Dendritic cell treated with granulocyte-macrophage colony-stimulating factor and Interleukin-4, amounts not matched to agents 40 ng/mL and 50 ng/mL, for 4 days (primary cell): ENCODE data around the gene ARHGAP32.
"Not testable (repeated sequence)": the region's sequence is repeated elsewhere in the genome, so short reads cannot be mapped to it uniquely, and the experiment has no call there.

Experiments
- H3K27ac Mint-ChIP-seq: one replicate; pipeline ENCODE4 v1.8.0; 2022; ENCODE audit warnings: mild to moderate bottlenecking, mixed read lengths
- H3K27me3 Mint-ChIP-seq: one replicate; pipeline ENCODE4 v1.8.0; 2022; ENCODE audit warnings: mild to moderate bottlenecking, mixed read lengths
- H3K36me3 Mint-ChIP-seq: one replicate; pipeline ENCODE4 v1.8.0; 2022; ENCODE audit warnings: low read depth, mixed read lengths
- H3K4me1 Mint-ChIP-seq: one replicate; pipeline ENCODE4 v1.8.0; 2022; ENCODE audit warnings: low read depth, mixed read lengths
- H3K4me3 Mint-ChIP-seq: one replicate; pipeline ENCODE4 v1.8.0; 2022; ENCODE audit warnings: mild to moderate bottlenecking, moderate library complexity, mixed read lengths
- H3K9me3 Mint-ChIP-seq: one replicate; pipeline ENCODE4 v1.8.0; 2022; ENCODE audit warnings: mixed read lengths
- intact Hi-C: fragments of 100-400 bp; cut with micrococcal nuclease; formaldehyde crosslinking; loops from one replicate; pipeline ENCODE4 v1.15.0; 2022

Gene ARHGAP32

DNA sequence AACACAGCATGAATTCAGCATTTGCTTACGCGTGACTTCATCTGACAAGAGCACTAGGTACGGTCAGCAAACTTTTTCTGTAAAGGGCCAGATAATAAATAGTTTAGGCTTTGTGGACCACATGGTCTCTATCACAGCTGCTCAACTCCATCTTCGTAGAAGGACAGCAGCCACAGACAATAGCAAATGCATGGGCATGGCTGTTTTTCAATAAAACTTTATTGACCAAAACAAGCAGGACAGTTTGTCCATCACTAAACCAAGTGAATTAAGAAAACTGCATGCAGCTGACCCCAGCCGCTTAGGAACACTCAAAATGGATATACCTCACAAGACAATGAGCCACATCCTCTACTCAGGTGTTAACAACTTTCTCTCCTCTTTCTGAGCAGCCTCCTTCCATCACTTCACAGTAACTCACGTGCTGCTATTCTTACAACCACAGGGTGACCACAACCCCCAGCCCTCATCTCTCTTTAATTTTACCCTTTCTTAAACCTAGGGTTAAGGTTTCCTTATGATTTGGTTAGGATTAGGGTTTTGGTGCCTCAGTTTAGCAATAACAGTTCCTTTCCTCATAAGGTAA is 22.7 kb upstream of the ARHGAP32 start:
- intact Hi-C loops, result no loop called here
- H3K27ac Mint-ChIP-seq, result no peak overlapping the region
- H3K36me3 Mint-ChIP-seq, result no peaks in the 10 kb centered on the region
- H3K9me3 Mint-ChIP-seq, result no peaks in the 10 kb centered on the region
- H3K4me3 Mint-ChIP-seq, result no peak overlapping the region
- H3K27me3 Mint-ChIP-seq, result no peaks in the 10 kb centered on the region
- H3K4me1 Mint-ChIP-seq, result no peaks in the 10 kb centered on the region

GRCh38 chr11:129213261-129213660 is 21.1 kb upstream of the ARHGAP32 start:
- no peaks in the 10 kb centered on the region for H3K27me3 Mint-ChIP-seq
- intact Hi-C loops, result no loop called here
- no peaks in the 10 kb centered on the region for H3K36me3 Mint-ChIP-seq
- H3K4me1 Mint-ChIP-seq, result no peaks in the 10 kb centered on the region
- H3K27ac Mint-ChIP-seq, result no peak overlapping the region
- H3K9me3 Mint-ChIP-seq, result no peaks in the 10 kb centered on the region
- H3K4me3 Mint-ChIP-seq, result no peak overlapping the region

DNA sequence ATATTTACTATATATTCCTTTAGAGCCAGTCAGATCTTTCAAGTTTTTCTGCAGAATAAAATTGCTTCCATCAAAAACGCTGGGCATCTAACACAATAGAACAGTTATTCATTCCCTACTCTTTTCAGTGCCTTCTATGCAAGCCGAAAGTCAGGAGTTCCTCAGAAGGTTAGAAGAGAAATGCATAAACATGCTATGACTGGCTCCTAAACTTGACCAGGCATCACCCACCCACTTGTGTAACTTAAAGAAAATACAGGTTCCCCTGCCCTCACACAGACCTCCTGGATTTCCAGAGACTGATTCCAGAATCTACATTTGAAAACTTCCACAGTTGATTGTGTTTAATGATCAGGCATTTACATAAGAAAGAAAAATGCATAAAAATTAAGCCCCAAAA is 19.3 kb upstream of the ARHGAP32 start:
- Mint-ChIP-seq H3K4me1 (no peaks in the 10 kb centered on the region), H3K9me3 (no peaks in the 10 kb centered on the region), H3K27me3 (no peaks in the 10 kb centered on the region), H3K36me3 (no peaks in the 10 kb centered on the region), H3K27ac (no peak overlapping the region), H3K4me3 (no peak overlapping the region)
- intact Hi-C loops, result no loop called here

DNA sequence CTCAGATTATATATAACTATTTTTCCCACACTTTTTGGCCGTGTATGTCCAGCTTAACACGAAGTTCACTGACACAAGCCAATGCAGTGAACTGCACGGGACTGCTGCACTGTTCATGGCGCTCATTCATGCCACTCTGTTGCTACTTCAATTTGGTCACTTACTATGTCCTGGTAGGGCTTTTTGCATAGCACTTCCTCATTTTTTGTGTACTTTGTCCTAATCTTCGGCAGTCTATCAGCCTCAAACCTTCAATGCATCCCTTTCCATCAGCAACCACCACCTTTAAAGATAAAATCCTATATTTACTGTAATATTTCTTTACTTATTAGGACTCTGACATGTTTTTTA is 18.7 kb upstream of the ARHGAP32 start:
- H3K4me3 Mint-ChIP-seq, result no peak overlapping the region
- no peaks in the 10 kb centered on the region for H3K36me3 Mint-ChIP-seq
- no peaks in the 10 kb centered on the region for H3K27me3 Mint-ChIP-seq
- no peaks in the 10 kb centered on the region for H3K9me3 Mint-ChIP-seq
- H3K27ac Mint-ChIP-seq, result no peak overlapping the region
- intact Hi-C loops, result no loop called here
- H3K4me1 Mint-ChIP-seq, result no peaks in the 10 kb centered on the region

DNA sequence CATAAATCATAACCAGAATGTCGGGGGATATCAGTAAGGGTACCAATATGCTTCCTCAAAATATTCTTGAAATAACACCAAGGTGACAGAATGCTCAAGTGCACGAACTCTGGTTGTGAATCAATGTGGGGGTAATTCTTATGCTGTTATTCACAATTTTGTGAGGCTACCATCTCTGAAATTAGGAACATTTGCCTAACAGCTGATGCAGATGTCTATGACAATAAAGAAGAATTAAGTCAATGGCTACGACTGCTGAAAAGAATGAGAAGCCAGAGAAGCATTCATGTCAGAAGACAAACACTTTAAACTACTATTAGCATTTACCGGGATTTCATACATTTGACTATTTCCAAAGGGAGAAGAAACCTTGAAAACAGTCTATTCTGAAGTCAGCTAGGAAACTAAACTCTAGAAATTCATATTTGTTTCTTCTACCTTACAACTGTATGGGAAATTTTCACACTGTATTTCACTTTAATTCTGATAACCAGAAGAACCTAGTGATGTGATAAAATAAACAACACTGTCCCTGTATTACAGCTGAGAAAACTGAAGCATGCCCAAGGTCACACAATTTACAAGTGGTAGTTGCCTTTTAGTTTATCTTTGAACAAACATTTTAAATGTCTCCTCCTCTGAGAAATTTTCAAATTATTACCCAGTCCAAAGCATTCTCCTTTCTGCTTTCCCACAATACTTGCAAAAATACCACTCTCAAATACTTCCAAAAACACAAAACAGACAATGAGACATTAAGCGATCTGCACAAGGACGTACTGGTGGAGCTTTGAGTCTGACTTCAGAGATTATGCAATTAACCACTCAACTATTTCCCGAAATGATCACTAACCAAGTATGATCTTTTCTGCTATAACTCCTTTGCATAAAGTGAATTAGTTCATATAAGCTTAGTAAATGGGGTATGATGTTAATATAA is 18.0 kb upstream of the ARHGAP32 start:
- intact Hi-C loops, result no loop called here
- Mint-ChIP-seq H3K27me3 (no peaks in the 10 kb centered on the region), H3K4me3 (no peak overlapping the region), H3K9me3 (no peaks in the 10 kb centered on the region), H3K36me3 (no peaks in the 10 kb centered on the region), H3K27ac (no peak overlapping the region), H3K4me1 (no peaks in the 10 kb centered on the region)

- intact Hi-C loops, result no loop called here
- no peaks in the 10 kb centered on the region for H3K36me3 Mint-ChIP-seq
- H3K27ac Mint-ChIP-seq, result no peak overlapping the region
- H3K4me3 Mint-ChIP-seq, result no peak overlapping the region
- no peaks in the 10 kb centered on the region for H3K4me1 Mint-ChIP-seq
- H3K27me3 Mint-ChIP-seq, result no peaks in the 10 kb centered on the region
- H3K9me3 Mint-ChIP-seq, result no peaks in the 10 kb centered on the region
These were observed 16.7 kb upstream of the ARHGAP32 start for GRCh38 chr11:129208863-129209262.

- H3K27me3 Mint-ChIP-seq, result no peaks in the 10 kb centered on the region
- intact Hi-C loops, result no loop called here
- peaks cover 12% of the 10 kb centered on the region for H3K9me3 Mint-ChIP-seq
- peaks cover 10% of the 10 kb centered on the region for H3K36me3 Mint-ChIP-seq
- no peak overlapping the region for H3K27ac Mint-ChIP-seq
- no peaks in the 10 kb centered on the region for H3K4me1 Mint-ChIP-seq
- no peak overlapping the region for H3K4me3 Mint-ChIP-seq
These were observed 12.2 kb upstream of the ARHGAP32 start for GRCh38 chr11:129204150-129204838.

- peaks cover 24% of the 10 kb centered on the region for H3K9me3 Mint-ChIP-seq
- H3K27ac Mint-ChIP-seq, result no peak overlapping the region
- peaks cover 10% of the 10 kb centered on the region for H3K36me3 Mint-ChIP-seq
- H3K4me3 Mint-ChIP-seq, result no peak overlapping the region
- no peaks in the 10 kb centered on the region for H3K27me3 Mint-ChIP-seq
- H3K4me1 Mint-ChIP-seq, result no peaks in the 10 kb centered on the region
- intact Hi-C loops, result no loop called here
These were observed 10.5 kb upstream of the ARHGAP32 start for GRCh38 chr11:129202646-129203045.

DNA sequence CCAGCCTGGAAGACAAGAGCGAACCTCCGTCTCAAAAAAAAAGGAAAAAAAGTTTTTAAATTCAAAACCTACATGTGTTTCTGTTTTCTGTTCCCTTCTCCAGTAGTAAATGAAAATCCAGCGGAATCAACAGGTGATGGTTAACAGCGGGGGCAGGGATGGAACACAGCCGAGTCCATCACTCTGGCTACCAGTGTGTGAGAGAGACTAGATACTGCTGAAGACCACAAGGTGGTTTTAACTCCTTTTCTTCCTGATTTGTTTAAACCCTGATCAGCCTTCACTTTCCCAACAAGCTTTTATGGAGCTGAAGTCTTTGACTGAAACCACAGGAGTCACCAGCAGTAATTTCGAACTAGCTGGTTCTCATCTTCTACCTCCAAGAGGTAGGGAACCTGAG is 3.6 kb upstream of the ARHGAP32 start:
- H3K36me3 Mint-ChIP-seq, result peaks cover 10% of the 10 kb centered on the region
- no peak overlapping the region for H3K4me3 Mint-ChIP-seq
- intact Hi-C loops, result no loop called here
- peaks cover 24% of the 10 kb centered on the region for H3K9me3 Mint-ChIP-seq
- no peaks in the 10 kb centered on the region for H3K27me3 Mint-ChIP-seq
- no peak overlapping the region for H3K27ac Mint-ChIP-seq
- no peaks in the 10 kb centered on the region for H3K4me1 Mint-ChIP-seq

DNA sequence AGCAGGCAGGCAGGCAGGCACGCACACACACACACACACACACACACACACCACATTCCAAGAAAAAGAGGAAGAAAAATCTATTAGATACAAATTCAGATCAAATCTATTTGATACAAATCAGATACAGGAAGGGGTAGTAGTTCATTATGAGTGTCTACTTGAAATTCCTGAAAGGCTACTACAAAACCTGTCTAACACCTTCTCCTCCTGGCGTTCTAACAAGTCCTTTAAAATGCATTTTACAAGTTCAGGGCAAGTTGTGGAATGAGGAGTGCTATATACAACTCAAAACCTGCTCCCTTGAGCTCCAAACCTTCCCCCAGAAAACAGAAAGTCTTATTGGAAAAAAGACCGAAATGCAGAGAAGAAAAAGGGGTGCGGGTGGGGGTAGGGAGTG is 476 bp downstream of the ARHGAP32 start:
- Mint-ChIP-seq H3K4me1 (no peaks in the 10 kb centered on the region), H3K4me3 (no peak overlapping the region), H3K27ac (no peak overlapping the region), H3K36me3 (no peaks in the 10 kb centered on the region), H3K27me3 (no peaks in the 10 kb centered on the region), H3K9me3 (peaks cover 5% of the 10 kb centered on the region)
- intact Hi-C loops, result no loop called here

DNA sequence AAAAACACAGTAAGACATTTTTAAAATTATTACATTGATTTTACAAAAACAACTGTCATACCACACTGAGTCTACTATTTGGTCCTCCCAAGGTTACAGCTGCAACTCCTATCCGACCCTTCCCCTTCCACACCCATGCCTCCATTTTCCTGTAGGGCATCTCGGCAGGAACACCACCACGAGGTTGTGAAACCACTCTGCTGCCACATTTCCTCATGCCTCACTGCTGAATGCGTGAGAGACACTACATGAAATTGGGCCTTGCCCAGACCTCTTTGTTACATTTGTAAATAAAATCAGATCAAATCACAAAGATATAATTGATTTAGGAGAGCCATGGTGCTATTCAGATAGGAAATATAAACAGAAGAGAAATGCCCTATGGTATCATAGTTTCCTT is 2.0 kb downstream of the ARHGAP32 start:
- intact Hi-C loops, result no loop called here
- Mint-ChIP-seq H3K36me3 (no peaks in the 10 kb centered on the region), H3K27me3 (no peaks in the 10 kb centered on the region), H3K4me3 (no peak overlapping the region), H3K9me3 (peaks cover 16% of the 10 kb centered on the region), H3K4me1 (peaks cover 6% of the 10 kb centered on the region), H3K27ac (no peak overlapping the region)

GRCh38 chr11:129189646-129190045 is 2.5 kb downstream of the ARHGAP32 start:
- intact Hi-C loops, result no loop called here
- Mint-ChIP-seq H3K36me3 (no peaks in the 10 kb centered on the region), H3K4me3 (no peak overlapping the region), H3K27ac (no peak overlapping the region), H3K9me3 (peaks cover 16% of the 10 kb centered on the region), H3K4me1 (peaks cover 6% of the 10 kb centered on the region), H3K27me3 (no peaks in the 10 kb centered on the region)

DNA sequence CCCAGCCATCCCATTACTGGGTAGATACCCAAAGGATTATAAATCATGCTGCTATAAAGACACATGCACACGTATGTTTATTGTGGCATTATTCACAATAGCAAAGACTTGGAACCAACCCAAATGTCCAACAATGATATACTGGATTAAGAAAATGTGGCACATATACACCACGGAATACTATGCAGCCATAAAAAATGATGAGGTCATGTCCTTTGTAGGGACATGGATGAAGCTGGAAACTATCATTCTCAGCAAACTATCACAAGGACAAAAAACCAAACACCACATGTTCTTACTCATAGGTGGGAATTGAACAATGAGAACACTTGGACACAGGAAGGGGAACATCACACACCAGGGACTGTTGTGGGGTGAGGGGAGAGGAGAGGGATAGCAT is 7.0 kb downstream of the ARHGAP32 start:
- H3K36me3 Mint-ChIP-seq, H3K4me3 Mint-ChIP-seq, intact Hi-C loops, H3K4me1 Mint-ChIP-seq, H3K27me3 Mint-ChIP-seq, H3K27ac Mint-ChIP-seq: not testable (repeated sequence)
- peaks cover 16% of the 10 kb centered on the region for H3K9me3 Mint-ChIP-seq

- Mint-ChIP-seq H3K9me3 (peaks cover 16% of the 10 kb centered on the region), H3K4me3 (no peak overlapping the region), H3K36me3 (no peaks in the 10 kb centered on the region), H3K27me3 (no peaks in the 10 kb centered on the region), H3K27ac (no peak overlapping the region), H3K4me1 (peaks cover 6% of the 10 kb centered on the region)
- intact Hi-C loops, result no loop called here
These were observed 7.5 kb downstream of the ARHGAP32 start for GRCh38 chr11:129184581-129184980.
